T-cell (primary cell): ENCODE measurements around the gene SCNM1. TPM values are rescaled to one million over a fixed set of nuclear protein-coding genes. Genes with fewer than 3 reads are reported as not detected.

Source experiments
- ATAC-seq, 4 experiments: fragments of 200-7000 bp in 3 of 4; fragments of 150-1000 bp in 1 of 4; cut with Tn5 transposase; replicated peaks in 1 of 4; 1 replicate in 3 of 4; 2 replicates in 1 of 4; pipeline ENCODE4 v1.10.0; 2021; ENCODE audit warnings: moderate library complexity in 3 of 4, mild to moderate bottlenecking in 2 of 4, moderate number of reproducible peaks in 1 of 4
- CTCF ChIA-PET, 2 donors: fragments of 300-600 bp; sonication (Branson Sonifier 250); formaldehyde crosslinking; loops; one replicate each; lab custom pipeline; 2022; ENCODE audit warnings: antibody characterized with exemption in 2 of 2; lab: Charles Lee
- POLR2A ChIA-PET, 2 donors: fragments of 300-600 bp; sonication (Branson Sonifier 250); formaldehyde crosslinking; loops; one replicate each; lab custom pipeline; 2022; ENCODE audit warnings: antibody characterized with exemption in 2 of 2; lab: Charles Lee
- DNase-seq, 35 experiments: peaks; one replicate each; pipeline versions ENCODE4 v3.0.0 to v3.0.0-alpha.2; 2013 to 2023
- H3K27ac ChIP-seq: one replicate; pipeline ENCODE4 v1.5.1; 2013; ENCODE audit warnings: low read length
- H3K27me3 ChIP-seq, 2 experiments: replicated peaks in 1 of 2; 1 replicate in 1 of 2; 2 replicates in 1 of 2; pipeline versions ENCODE4 v1.6.1 to v1.7.0; 2013; ENCODE audit warnings: low read length in 1 of 2, mixed read lengths in 1 of 2; ENCODE audit not compliant: control insufficient read depth in 2 of 2, insufficient read depth in 2 of 2; ENCODE audit errors: extremely low read depth in 1 of 2
- H3K36me3 ChIP-seq, 2 donors: 1 replicate in 1 of 2; 2 replicates in 1 of 2; pipeline versions ENCODE4 v1.6.1 to v1.7.0; 2013; ENCODE audit warnings: low read length in 1 of 2; ENCODE audit not compliant: control insufficient read depth in 2 of 2, insufficient read depth in 1 of 2; ENCODE audit errors: extremely low read depth in 1 of 2
- H3K4me1 ChIP-seq, 2 experiments: 1 replicate in 1 of 2; 2 replicates in 1 of 2; pipeline versions ENCODE4 v1.6.1 to v1.7.0; 2013; ENCODE audit warnings: low read length in 2 of 2, mixed read lengths in 1 of 2; ENCODE audit not compliant: insufficient read depth in 2 of 2, control insufficient read depth in 1 of 2; ENCODE audit errors: extremely low read depth in 1 of 2
- H3K4me3 ChIP-seq, 2 donors: 1 replicate in 1 of 2; 2 replicates in 1 of 2; pipeline versions ENCODE4 v1.5.1 to v1.7.0; 2013; ENCODE audit warnings: mild to moderate bottlenecking in 2 of 2, low read length in 1 of 2, moderate library complexity in 1 of 2; ENCODE audit not compliant: control insufficient read depth in 1 of 2; ENCODE audit errors: extremely low read depth in 1 of 2
- H3K9me3 ChIP-seq: 2 replicates; pipeline ENCODE4 v1.7.0; 2013
- H3K27ac Mint-ChIP-seq, 2 donors: one replicate each; pipeline ENCODE4 v1.8.0; 2020 to 2021; ENCODE audit warnings: mild to moderate bottlenecking in 2 of 2, mixed read lengths in 2 of 2
- H3K27me3 Mint-ChIP-seq, 2 donors: one replicate each; pipeline ENCODE4 v1.8.0; 2021 to 2022; ENCODE audit warnings: mixed read lengths in 2 of 2
- H3K36me3 Mint-ChIP-seq: one replicate; pipeline ENCODE4 v1.8.0; 2021; ENCODE audit warnings: mixed read lengths
- H3K4me1 Mint-ChIP-seq, 3 donors: one replicate each; pipeline ENCODE4 v1.8.0; 2020 to 2022; ENCODE audit warnings: mixed read lengths in 3 of 3, mild to moderate bottlenecking in 1 of 3
- H3K4me3 Mint-ChIP-seq, 3 donors: one replicate each; pipeline ENCODE4 v1.8.0; 2020 to 2022; ENCODE audit warnings: mild to moderate bottlenecking in 3 of 3, mixed read lengths in 3 of 3, moderate library complexity in 3 of 3
- H3K9me3 Mint-ChIP-seq, 3 donors: one replicate each; pipeline ENCODE4 v1.8.0; 2020 to 2022; ENCODE audit warnings: mixed read lengths in 3 of 3
- WGBS: methylation state at CpG from one replicate; pipeline ENCODE4 v1.1.5; 2013; ENCODE audit warnings: missing lambda C conversion rate; ENCODE audit not compliant: insufficient coverage; 5-methylcytosine and 5-hydroxymethylcytosine counted together
- total RNA-seq, 35 experiments: library from RNA in 6 of 35; stranded (reverse) in 6 of 35; fragments of 120-200 nt in 1 of 35; gene quantifications; one replicate each; pipeline versions ENCODE4 v1.2.1 to v1.2.4 and lab custom pipeline; 2013 to 2026

SCNM1 gene
- total RNA-seq, 5 donors from 2014 or later (not counting 1 experiment from before 2014, with no cell fraction given), result 35.4 to 60.4 (median 52.4) TPM

DNA sequence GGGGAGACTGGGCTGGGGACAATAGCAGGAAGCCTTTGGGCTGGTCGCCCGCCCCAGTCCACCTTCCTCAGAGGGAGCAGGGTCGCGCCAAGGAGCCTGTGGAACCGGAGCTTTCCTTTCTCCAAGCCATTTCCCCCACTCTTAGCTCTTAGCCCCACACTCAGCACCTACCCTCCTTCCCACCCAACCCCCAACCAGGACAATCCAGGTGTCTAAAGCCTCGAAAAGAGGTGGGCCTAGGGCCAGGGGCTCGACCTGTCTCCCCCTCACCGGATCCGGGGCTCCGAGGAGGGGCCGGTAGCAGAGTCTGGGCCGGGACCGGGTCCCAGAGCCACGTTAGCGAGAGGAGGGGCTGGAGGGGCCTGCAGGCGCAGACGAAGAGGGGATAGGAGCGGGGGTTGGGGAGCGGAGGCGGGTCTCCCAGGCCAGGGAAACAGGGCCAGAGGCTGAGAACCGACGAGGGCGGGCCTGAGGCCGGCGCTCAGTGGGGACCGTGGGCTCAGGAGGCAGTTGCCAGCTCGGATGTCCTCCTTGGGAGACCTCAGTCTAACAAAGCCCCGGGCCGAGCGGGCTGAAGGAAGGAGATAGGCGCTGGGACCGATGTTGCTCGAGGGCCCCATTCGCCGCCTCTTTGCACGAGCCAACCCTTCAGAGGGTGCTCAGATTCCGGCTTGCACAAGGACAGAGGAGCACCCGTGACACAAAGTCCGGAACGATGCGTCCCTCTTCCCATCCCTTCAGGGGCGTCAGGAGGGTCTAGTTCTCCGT lies 20.5 kb upstream of the SCNM1 start:
- Mint-ChIP-seq H3K4me1 (peaks cover 14 to 17% (median 16%) of the 10 kb centered on the region in 3 donors), H3K27ac (no peak overlapping the region), H3K9me3 (no peaks in the 10 kb centered on the region), H3K4me3 (peak overlapping the region; percentile 86 to 95 (median 94)), H3K27me3 (no peaks in the 10 kb centered on the region), H3K36me3 (no peaks in the 10 kb centered on the region)
- Histone ChIP-seq H3K36me3 (no peaks in the 10 kb centered on the region), H3K4me3 (peak overlapping the region; percentile 75 to 80), H3K27me3 (peaks cover 0 to 11% of the 10 kb centered on the region in 2 experiments), H3K4me1 (peaks cover 0 to 23% of the 10 kb centered on the region in 2 experiments), H3K27ac (no peak overlapping the region), H3K9me3 (no peaks in the 10 kb centered on the region)
- POLR2A ChIA-PET, result no interaction called here
- DNase-seq (peak in 6 of 35 experiments; percentile 12 to 47 (median 28)), ATAC-seq (peak in 2 of 4 experiments; percentile 8 to 27)
- CTCF ChIA-PET, result interaction anchor here in 1 of 2 donors (0.7 to 1.5 kb wide), 2 partner anchors 11 to 46 kb away, joined by 3 read pairs; partner anchors contain the start of gene TNFAIP8L2
- 44% methylated on average over 38 of the region's 43 CpGs for WGBS

DNA sequence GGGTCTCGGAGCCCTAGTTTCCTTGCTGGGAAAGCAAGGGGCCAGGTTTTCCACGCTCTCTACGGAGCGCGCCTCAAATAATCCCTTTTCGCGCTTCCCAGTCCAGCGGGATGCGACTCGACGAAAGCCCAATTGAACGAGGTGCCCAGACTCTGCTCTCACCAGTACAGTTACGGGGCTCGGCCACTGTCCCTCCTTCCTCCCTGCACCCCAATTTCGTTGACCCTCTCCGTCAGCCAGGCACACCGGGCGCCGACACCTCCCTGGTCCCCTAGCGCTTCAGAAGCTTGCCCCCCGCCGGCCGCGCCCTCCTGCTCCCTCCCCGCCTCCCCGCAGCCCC lies 19.9 kb upstream of the SCNM1 start:
- DNase-seq (no peak), ATAC-seq (peak in 3 of 4 experiments; percentile 0 to 8 (median 6))
- Mint-ChIP-seq H3K9me3 (no peaks in the 10 kb centered on the region), H3K4me3 (peak overlapping the region; percentile 86 to 95 (median 94)), H3K4me1 (peaks cover 14 to 17% (median 16%) of the 10 kb centered on the region in 3 donors), H3K27ac (no peak overlapping the region), H3K36me3 (no peaks in the 10 kb centered on the region), H3K27me3 (no peaks in the 10 kb centered on the region)
- POLR2A ChIA-PET, result no interaction called here
- no peaks in the 10 kb centered on the region for H3K36me3 ChIP-seq
- 5% methylated on average over 26 of the region's 26 CpGs for WGBS
- H3K27ac ChIP-seq, result no peak overlapping the region
- peaks cover 0 to 11% of the 10 kb centered on the region in 2 experiments for H3K27me3 ChIP-seq
- H3K9me3 ChIP-seq, result no peaks in the 10 kb centered on the region
- CTCF ChIA-PET, result interaction anchor here in 1 of 2 donors (1.5 kb wide), 1 partner anchor 11 kb away, joined by 3 read pairs; the partner anchor contains the start of gene TNFAIP8L2
- H3K4me1 ChIP-seq, result peaks cover 0 to 23% of the 10 kb centered on the region in 2 experiments
- peak overlapping the region; percentile 75 to 80 for H3K4me3 ChIP-seq

DNA sequence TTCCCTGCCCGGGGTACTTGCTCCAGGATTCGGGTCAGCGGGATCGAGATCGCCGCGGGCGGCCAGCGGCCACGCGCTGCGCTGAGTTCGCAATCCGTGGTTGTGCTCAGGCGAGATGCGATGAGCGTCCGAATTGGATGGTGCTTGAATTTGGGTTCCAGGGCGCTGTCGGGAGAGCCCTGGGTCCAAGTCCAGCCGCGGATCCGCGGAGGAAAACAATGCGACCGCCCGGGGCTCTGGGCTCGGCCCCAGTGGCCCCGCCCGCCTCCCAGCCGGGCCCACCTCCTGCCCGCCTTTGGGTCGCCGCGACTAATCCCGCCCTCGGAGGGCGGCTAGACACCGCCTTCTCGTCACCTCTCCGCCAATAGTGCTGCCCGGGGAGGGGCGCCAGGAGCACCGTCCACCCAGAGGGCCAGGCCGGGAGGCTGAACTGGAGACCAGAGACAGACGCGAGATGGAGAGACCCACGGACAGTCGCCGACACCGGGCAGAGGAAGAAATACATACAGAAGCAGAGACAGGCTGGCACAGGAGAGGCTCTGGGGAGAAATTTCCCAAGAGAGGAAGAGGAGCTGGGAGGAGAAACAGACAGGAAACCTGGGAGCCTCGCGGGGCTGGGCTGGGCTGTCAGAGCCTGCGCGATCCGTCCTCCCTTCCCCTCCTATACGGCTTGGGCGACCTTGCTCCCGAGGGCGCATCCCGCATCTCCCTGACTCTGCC lies 19.4 kb upstream of the SCNM1 start, which contains the start of gene SEMA6C:
Gene SEMA6C, minus strand, starts transcription at position 220 of the 720 bp plus-strand sequence. CDS start 4,010 bp downstream, outside the sequence.
- H3K4me1 ChIP-seq, result peaks cover 0 to 23% of the 10 kb centered on the region in 2 experiments
- peak within 1 kb of the TSS; percentile 81 to 91 for H3K27ac Mint-ChIP-seq
- H3K4me1 Mint-ChIP-seq, result peaks cover 14 to 17% (median 16%) of the 10 kb centered on the region in 3 donors
- H3K27ac ChIP-seq, result no peak within 1 kb of the TSS
- H3K27me3 ChIP-seq, result peaks cover 0 to 11% of the 10 kb centered on the region in 2 experiments
- no peaks in the 10 kb centered on the region for H3K36me3 Mint-ChIP-seq
- POLR2A ChIA-PET, result interaction anchor here in 1 of 2 donors (0.6 kb wide), 1 partner anchor 567 kb away, joined by 3 read pairs; the partner anchor contains the start of gene MCL1
- H3K9me3 ChIP-seq, result no peaks in the 10 kb centered on the region
- under 1% methylated on average over 54 of the region's 61 CpGs for WGBS
- H3K4me3 Mint-ChIP-seq, result peak within 1 kb of the TSS; percentile 86 to 95 (median 94)
- ATAC-seq (peak; percentile 99 to 100 (median 99)), DNase-seq (peak; percentile 64 to 89 (median 80))
- CTCF ChIA-PET, result interaction anchor here in 1 of 2 donors (0.7 to 1.9 kb wide), 3 partner anchors 10 to 49 kb away, joined by 3 to 5 read pairs (median 4); partner anchors contain the start of gene TNFAIP8L2
- H3K9me3 Mint-ChIP-seq, result no peaks in the 10 kb centered on the region
- no peaks in the 10 kb centered on the region for H3K36me3 ChIP-seq
- peak within 1 kb of the TSS; percentile 75 to 80 for H3K4me3 ChIP-seq
- H3K27me3 Mint-ChIP-seq, result no peaks in the 10 kb centered on the region

DNA sequence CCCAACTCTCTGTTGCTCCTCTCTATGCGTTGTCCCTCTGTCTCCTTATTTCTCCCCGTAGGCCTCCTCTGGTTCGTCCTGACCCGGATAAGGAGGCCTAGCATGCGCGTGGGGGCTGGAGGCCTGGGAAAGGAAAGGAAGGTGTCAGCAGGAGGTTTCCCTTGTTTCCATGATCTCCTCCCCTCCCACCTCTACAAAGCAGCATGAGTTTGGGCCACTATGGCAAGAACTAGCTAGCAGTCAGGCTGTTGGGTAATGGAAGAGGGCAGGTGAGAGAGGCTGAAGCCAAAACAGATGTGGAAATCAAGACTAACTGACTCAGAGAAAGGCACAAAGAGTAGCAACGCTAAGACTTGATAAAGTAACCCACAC lies 18.8 kb upstream of the SCNM1 start:
- POLR2A ChIA-PET, result interaction anchor here in 1 of 2 donors (0.6 kb wide), 1 partner anchor 568 kb away, joined by 3 read pairs; the partner anchor contains the start of gene MCL1
- Mint-ChIP-seq H3K27me3 (no peaks in the 10 kb centered on the region), H3K36me3 (no peaks in the 10 kb centered on the region), H3K27ac (peak overlapping the region; percentile 81 to 91), H3K4me1 (peaks cover 14 to 17% (median 16%) of the 10 kb centered on the region in 3 donors), H3K9me3 (no peaks in the 10 kb centered on the region), H3K4me3 (peak overlapping the region; percentile 86 to 95 (median 94))
- H3K4me3 ChIP-seq, result peak overlapping the region; percentile 75 to 80
- 0% methylated on average over 1 of the region's 7 CpGs for WGBS
- H3K9me3 ChIP-seq, result no peaks in the 10 kb centered on the region
- peaks cover 0 to 11% of the 10 kb centered on the region in 2 experiments for H3K27me3 ChIP-seq
- H3K27ac ChIP-seq, result no peak overlapping the region
- DNase-seq, result no peak
- CTCF ChIA-PET, result interaction anchor here in 1 of 2 donors (0.7 to 1.9 kb wide), 3 partner anchors 10 to 49 kb away, joined by 3 to 5 read pairs (median 4); partner anchors contain the start of gene TNFAIP8L2
- peak in 2 of 4 experiments; percentile 1 to 3 for ATAC-seq
- H3K36me3 ChIP-seq, result no peaks in the 10 kb centered on the region
- H3K4me1 ChIP-seq, result peaks cover 0 to 23% of the 10 kb centered on the region in 2 experiments

DNA sequence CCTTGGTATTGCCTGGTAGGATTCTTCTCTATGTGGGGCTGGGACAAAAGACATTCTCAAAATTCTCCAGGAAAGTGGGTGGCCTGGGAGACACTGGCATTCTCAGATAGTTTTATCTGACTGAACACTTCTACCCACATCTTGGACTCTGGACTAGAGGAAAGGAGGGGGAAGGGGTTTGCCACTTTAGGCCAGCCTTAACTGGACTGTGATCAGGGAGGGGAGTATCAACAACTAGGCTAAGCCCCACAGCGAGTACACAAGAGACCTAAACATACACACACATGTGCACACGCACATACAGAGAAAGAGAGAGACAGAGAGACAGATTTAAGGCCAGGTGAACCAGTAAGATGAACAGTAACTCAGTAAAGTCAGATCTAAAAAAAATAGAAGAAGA lies 18.3 kb upstream of the SCNM1 start:
- Histone ChIP-seq H3K27me3 (peaks cover 0 to 11% of the 10 kb centered on the region in 2 experiments), H3K4me3 (no peak overlapping the region), H3K36me3 (no peaks in the 10 kb centered on the region), H3K27ac (no peak overlapping the region), H3K4me1 (peaks cover 0 to 23% of the 10 kb centered on the region in 2 experiments), H3K9me3 (no peaks in the 10 kb centered on the region)
- Mint-ChIP-seq H3K27me3 (no peaks in the 10 kb centered on the region), H3K27ac (no peak overlapping the region), H3K4me1 (peaks cover 14 to 17% (median 16%) of the 10 kb centered on the region in 3 donors), H3K36me3 (no peaks in the 10 kb centered on the region), H3K9me3 (no peaks in the 10 kb centered on the region), H3K4me3 (peak overlapping the region; percentile 86 to 95 (median 94))
- no CpG with 5 or more reads among the region's 2 CpGs for WGBS
- ChIA-PET CTCF (interaction anchor here in 1 of 2 donors (1.2 to 1.9 kb wide), 2 partner anchors 48 to 123 kb away, joined by 4 to 5 read pairs; no protein-coding TSS in a partner anchor), POLR2A (no interaction called here)
- DNase-seq (no peak), ATAC-seq (no peak)
